ENCODE measurements around the gene RAB20.

Gene RAB20

GRCh38 chr13:110518571-110518970, 43.0 kb downstream of the RAB20 start:
- TF ChIP-seq GLIS3 (CRISPR knock-in tag; IDR thresholded peaks at IDR 0.05) (no peak), TOX (CRISPR knock-in tag; IDR thresholded peaks at IDR 0.05; ENCODE audit: borderline replicate concordance) (no peak), TSHZ2 (CRISPR knock-in tag; IDR thresholded peaks at IDR 0.05) (no peak), ZC3H10 (CRISPR knock-in tag; IDR thresholded peaks at IDR 0.05) (no peak), CSDC2 (CRISPR knock-in tag; IDR thresholded peaks at IDR 0.05) (no peak), ISL1 (CRISPR knock-in tag; IDR thresholded peaks at IDR 0.05) (no peak), PPARA (CRISPR knock-in tag; IDR thresholded peaks at IDR 0.05; ENCODE audit: borderline replicate concordance) (no peak), ESRRG (CRISPR knock-in tag; IDR thresholded peaks at IDR 0.05) (no peak), RARB (CRISPR knock-in tag; IDR thresholded peaks at IDR 0.05) (no peak), BACH2 (CRISPR knock-in tag; IDR thresholded peaks at IDR 0.05; ENCODE audit: borderline replicate concordance) (no peak), CSRNP3 (CRISPR knock-in tag; IDR thresholded peaks at IDR 0.05) (no peak), ZFP3 (CRISPR knock-in tag; IDR thresholded peaks at IDR 0.05) (no peak), ARNTL (CRISPR knock-in tag; IDR thresholded peaks at IDR 0.05; ENCODE audit: borderline replicate concordance, low read depth) (no peak)
- TF ChIP-seq, protein P1, sequence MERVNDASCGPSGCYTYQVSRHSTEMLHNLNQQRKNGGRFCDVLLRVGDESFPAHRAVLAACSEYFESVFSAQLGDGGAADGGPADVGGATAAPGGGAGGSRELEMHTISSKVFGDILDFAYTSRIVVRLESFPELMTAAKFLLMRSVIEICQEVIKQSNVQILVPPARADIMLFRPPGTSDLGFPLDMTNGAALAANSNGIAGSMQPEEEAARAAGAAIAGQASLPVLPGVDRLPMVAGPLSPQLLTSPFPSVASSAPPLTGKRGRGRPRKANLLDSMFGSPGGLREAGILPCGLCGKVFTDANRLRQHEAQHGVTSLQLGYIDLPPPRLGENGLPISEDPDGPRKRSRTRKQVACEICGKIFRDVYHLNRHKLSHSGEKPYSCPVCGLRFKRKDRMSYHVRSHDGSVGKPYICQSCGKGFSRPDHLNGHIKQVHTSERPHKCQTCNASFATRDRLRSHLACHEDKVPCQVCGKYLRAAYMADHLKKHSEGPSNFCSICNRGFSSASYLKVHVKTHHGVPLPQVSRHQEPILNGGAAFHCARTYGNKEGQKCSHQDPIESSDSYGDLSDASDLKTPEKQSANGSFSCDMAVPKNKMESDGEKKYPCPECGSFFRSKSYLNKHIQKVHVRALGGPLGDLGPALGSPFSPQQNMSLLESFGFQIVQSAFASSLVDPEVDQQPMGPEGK (CRISPR knock-in tag; IDR thresholded peaks at IDR 0.05; ENCODE audit: borderline replicate concordance), result no peak
- TF ChIP-seq, protein P2, sequence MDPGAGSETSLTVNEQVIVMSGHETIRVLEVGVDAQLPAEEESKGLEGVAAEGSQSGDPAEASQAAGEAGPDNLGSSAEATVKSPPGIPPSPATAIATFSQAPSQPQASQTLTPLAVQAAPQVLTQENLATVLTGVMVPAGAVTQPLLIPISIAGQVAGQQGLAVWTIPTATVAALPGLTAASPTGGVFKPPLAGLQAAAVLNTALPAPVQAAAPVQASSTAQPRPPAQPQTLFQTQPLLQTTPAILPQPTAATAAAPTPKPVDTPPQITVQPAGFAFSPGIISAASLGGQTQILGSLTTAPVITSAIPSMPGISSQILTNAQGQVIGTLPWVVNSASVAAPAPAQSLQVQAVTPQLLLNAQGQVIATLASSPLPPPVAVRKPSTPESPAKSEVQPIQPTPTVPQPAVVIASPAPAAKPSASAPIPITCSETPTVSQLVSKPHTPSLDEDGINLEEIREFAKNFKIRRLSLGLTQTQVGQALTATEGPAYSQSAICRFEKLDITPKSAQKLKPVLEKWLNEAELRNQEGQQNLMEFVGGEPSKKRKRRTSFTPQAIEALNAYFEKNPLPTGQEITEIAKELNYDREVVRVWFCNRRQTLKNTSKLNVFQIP (CRISPR knock-in tag; IDR thresholded peaks at IDR 0.05; ENCODE audit: borderline replicate concordance, low read depth), result no peak

DNA sequence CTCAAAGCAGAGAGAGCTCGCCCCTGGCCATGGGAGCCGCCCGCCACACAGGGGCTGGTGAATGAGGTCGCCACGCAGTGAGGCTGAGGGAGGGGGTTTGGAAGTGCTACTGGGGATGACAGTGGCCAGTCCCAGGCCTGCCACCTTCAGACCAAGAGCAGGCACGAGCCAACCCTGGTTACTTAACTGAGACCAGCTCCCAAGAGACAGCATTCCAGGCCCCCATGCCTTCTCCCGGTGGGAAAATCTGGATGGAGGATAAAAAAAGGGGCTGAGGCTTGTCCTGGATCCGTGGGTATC, 43.3 kb downstream of the RAB20 start:
- TF ChIP-seq, protein P2 (CRISPR knock-in tag; IDR thresholded peaks at IDR 0.05; ENCODE audit: borderline replicate concordance, low read depth), result no peak
- TF ChIP-seq ESRRG (CRISPR knock-in tag; IDR thresholded peaks at IDR 0.05) (no peak), ZNF8 (CRISPR knock-in tag; IDR thresholded peaks at IDR 0.05) (no peak), ZFP30 (CRISPR knock-in tag; IDR thresholded peaks at IDR 0.05) (no peak), CSDC2 (CRISPR knock-in tag; IDR thresholded peaks at IDR 0.05) (no peak), ZNF565 (CRISPR knock-in tag; conservative IDR thresholded peaks at IDR 0.05; ENCODE audit: low read depth) (no peak)
- ATAC-seq, result no peak

More at GRCh38 chr13:110518571-110518970, 43.0 kb downstream of the RAB20 start:
- no peak; the same call in 2 of the 3 replicates for ATAC-seq

- ATAC-seq, result no peak
- TF ChIP-seq ZFP30 (CRISPR knock-in tag; IDR thresholded peaks at IDR 0.05) (no peak), TCF4 (CRISPR knock-in tag; IDR thresholded peaks at IDR 0.05; ENCODE audit: borderline replicate concordance) (no peak), TOX (CRISPR knock-in tag; IDR thresholded peaks at IDR 0.05; ENCODE audit: borderline replicate concordance) (no peak), CSDC2 (CRISPR knock-in tag; IDR thresholded peaks at IDR 0.05) (no peak), TSHZ2 (CRISPR knock-in tag; IDR thresholded peaks at IDR 0.05) (no peak), GLIS3 (CRISPR knock-in tag; IDR thresholded peaks at IDR 0.05) (no peak), ZNF565 (CRISPR knock-in tag; conservative IDR thresholded peaks at IDR 0.05; ENCODE audit: low read depth) (no peak), ZC3H10 (CRISPR knock-in tag; IDR thresholded peaks at IDR 0.05) (no peak), RARB (CRISPR knock-in tag; IDR thresholded peaks at IDR 0.05) (no peak)
These were observed 43.9 kb downstream of the RAB20 start for GRCh38 chr13:110517505-110518225.
